HL-60 (cell line): ENCODE results near the gene UMPS.

Experiments
- GABPA ChIP-seq: IDR thresholded peaks from 2 replicates; pipeline ENCODE4 v1.6.1; 2012; ENCODE audit warnings: low read depth
- TF ChIP-seq, protein P1 (sequence below): IDR thresholded peaks from one replicate; pipeline ENCODE4 v1.5.1; 2011; ENCODE audit warnings: low read length, control low read depth, inconsistent platforms; ENCODE audit not compliant: insufficient read depth
- TF ChIP-seq, protein P2 (sequence below): IDR thresholded peaks from 2 replicates; pipeline ENCODE4 v1.6.1; 2012; ENCODE audit warnings: low read depth; ENCODE audit not compliant: insufficient replicate concordance

DNA sequence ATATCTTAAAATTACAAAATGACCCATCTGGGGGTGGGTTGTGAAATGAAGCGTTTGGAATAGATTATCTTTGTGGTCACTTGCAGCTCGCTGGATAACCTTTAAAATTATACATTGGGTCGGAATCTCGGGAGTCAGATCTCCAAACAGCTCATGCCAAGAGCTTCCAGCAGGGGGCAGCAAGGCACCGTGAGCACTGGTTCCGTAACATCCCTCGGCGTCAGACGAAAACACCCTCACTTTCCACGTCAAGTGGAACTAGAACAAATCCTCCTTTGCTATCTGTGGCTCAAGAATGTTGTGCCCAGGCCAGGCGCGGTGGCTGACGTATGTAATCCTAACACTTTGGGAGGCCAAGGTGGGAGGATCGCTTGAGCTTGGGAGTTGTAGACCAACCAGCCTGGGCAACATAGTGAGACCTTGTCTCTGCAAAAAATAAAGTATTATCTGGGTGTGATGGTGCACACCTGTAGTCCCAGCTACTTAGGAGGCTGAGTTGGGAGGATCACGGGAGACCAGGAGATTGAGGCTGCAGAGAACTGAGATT is 31.1 kb downstream of the UMPS start:
- TF ChIP-seq, protein P1, sequence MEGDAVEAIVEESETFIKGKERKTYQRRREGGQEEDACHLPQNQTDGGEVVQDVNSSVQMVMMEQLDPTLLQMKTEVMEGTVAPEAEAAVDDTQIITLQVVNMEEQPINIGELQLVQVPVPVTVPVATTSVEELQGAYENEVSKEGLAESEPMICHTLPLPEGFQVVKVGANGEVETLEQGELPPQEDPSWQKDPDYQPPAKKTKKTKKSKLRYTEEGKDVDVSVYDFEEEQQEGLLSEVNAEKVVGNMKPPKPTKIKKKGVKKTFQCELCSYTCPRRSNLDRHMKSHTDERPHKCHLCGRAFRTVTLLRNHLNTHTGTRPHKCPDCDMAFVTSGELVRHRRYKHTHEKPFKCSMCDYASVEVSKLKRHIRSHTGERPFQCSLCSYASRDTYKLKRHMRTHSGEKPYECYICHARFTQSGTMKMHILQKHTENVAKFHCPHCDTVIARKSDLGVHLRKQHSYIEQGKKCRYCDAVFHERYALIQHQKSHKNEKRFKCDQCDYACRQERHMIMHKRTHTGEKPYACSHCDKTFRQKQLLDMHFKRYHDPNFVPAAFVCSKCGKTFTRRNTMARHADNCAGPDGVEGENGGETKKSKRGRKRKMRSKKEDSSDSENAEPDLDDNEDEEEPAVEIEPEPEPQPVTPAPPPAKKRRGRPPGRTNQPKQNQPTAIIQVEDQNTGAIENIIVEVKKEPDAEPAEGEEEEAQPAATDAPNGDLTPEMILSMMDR: peak; percentile 88
- TF ChIP-seq GABPA: no peak
- TF ChIP-seq, protein P2, sequence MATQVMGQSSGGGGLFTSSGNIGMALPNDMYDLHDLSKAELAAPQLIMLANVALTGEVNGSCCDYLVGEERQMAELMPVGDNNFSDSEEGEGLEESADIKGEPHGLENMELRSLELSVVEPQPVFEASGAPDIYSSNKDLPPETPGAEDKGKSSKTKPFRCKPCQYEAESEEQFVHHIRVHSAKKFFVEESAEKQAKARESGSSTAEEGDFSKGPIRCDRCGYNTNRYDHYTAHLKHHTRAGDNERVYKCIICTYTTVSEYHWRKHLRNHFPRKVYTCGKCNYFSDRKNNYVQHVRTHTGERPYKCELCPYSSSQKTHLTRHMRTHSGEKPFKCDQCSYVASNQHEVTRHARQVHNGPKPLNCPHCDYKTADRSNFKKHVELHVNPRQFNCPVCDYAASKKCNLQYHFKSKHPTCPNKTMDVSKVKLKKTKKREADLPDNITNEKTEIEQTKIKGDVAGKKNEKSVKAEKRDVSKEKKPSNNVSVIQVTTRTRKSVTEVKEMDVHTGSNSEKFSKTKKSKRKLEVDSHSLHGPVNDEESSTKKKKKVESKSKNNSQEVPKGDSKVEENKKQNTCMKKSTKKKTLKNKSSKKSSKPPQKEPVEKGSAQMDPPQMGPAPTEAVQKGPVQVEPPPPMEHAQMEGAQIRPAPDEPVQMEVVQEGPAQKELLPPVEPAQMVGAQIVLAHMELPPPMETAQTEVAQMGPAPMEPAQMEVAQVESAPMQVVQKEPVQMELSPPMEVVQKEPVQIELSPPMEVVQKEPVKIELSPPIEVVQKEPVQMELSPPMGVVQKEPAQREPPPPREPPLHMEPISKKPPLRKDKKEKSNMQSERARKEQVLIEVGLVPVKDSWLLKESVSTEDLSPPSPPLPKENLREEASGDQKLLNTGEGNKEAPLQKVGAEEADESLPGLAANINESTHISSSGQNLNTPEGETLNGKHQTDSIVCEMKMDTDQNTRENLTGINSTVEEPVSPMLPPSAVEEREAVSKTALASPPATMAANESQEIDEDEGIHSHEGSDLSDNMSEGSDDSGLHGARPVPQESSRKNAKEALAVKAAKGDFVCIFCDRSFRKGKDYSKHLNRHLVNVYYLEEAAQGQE: no peak
